Heart right ventricle (tissue), 16 donors: ENCODE measurements around the gene ERICH6. TPM values are rescaled to one million over a fixed set of nuclear protein-coding genes. Genes with fewer than 3 reads are reported as not detected.
"Not testable (repeated sequence)": the region's sequence is repeated elsewhere in the genome, so short reads cannot be mapped to it uniquely, and the experiment has no call there.

ENCODE experiments used
- ATAC-seq, 8 donors: fragments of 200-7000 bp; cut with Tn5 transposase; one replicate each; pipeline ENCODE4 v1.9.1; 2020; ENCODE audit warnings: mild to moderate bottlenecking in 8 of 8, moderate library complexity in 8 of 8, moderate number of reproducible peaks in 1 of 8
- DNase-seq, 2 donors: peaks; one replicate each; pipeline ENCODE4 v3.0.0-alpha.2; 2020
- H3K27ac ChIP-seq, 10 donors: fragments of 200-600 bp; sonication (generic) in 2 of 10; one replicate each; pipeline versions ENCODE4 v1.5.0 to v1.8.0; 2020 to 2022; ENCODE audit warnings: mild to moderate bottlenecking in 3 of 10
- H3K27me3 ChIP-seq, 7 donors: fragments of 200-600 bp; one replicate each; pipeline ENCODE4 v1.8.0; 2021 to 2022; ENCODE audit warnings: mild to moderate bottlenecking in 2 of 7
- H3K36me3 ChIP-seq, 9 donors: fragments of 200-600 bp; sonication (generic) in 1 of 9; one replicate each; pipeline versions ENCODE4 v1.5.0 to v1.8.0; 2020 to 2022; ENCODE audit warnings: mild to moderate bottlenecking in 2 of 9
- H3K4me1 ChIP-seq, 9 donors: fragments of 200-600 bp; sonication (generic) in 1 of 9; one replicate each; pipeline versions ENCODE4 v1.5.0 to v1.8.0; 2020 to 2022; ENCODE audit warnings: mild to moderate bottlenecking in 4 of 9
- H3K4me3 ChIP-seq, 10 donors: fragments of 200-600 bp; sonication (generic) in 2 of 10; one replicate each; pipeline versions ENCODE4 v1.5.0 to v1.8.0; 2020 to 2022; ENCODE audit warnings: mild to moderate bottlenecking in 7 of 10, moderate library complexity in 2 of 10
- H3K9me3 ChIP-seq, 11 donors: fragments of 200-600 bp in 10 of 11; sonication (generic) in 2 of 11; one replicate each; pipeline versions ENCODE4 v1.5.0 to v1.8.0; 2013 to 2022; ENCODE audit warnings: mild to moderate bottlenecking in 2 of 11, control low read depth in 1 of 11, moderate library complexity in 1 of 11
- CTCF ChIP-seq, 9 donors: fragments of 200-600 bp; sonication (generic) in 2 of 9; IDR thresholded peaks; one replicate each; pipeline versions ENCODE4 v1.5.0 to v1.8.0; 2021 to 2022; ENCODE audit warnings: antibody characterized with exemption in 9 of 9, mild to moderate bottlenecking in 5 of 9, moderate library complexity in 1 of 9
- WGBS, 2 donors: extraction: QIAGEN DNeasy Blood & Tissue Kit; methylation state at CpG; one replicate each; pipeline ENCODE4 v1.1.7; 2013; ENCODE audit warnings: inconsistent platforms in 1 of 2; 5-methylcytosine and 5-hydroxymethylcytosine counted together
- intact Hi-C, 10 donors: fragments of 100-400 bp; cut with DNase I; formaldehyde crosslinking; loops; one replicate each; pipeline versions ENCODE4 v1.11.1 to v1.14.2; 2022
- polyA plus RNA-seq, 2 donors: library from polyadenylated mRNA; stranded (reverse); fragments of 200-250 nt; gene quantifications; one replicate each; pipeline ENCODE4 v1.2.3, GENCODE V29; 2013
- total RNA-seq, 10 donors: library from RNA; stranded (reverse); fragmentation: NEBNext Ultra II Directional in 3 of 10; extraction: Animal tissue kit (Norgen Biotek cat#: 25700) in 3 of 10; gene quantifications; one replicate each; pipeline versions ENCODE4 v1.2.1 to v1.2.4, GENCODE V29; 2021 to 2023
- donor health status: Arrhythmogenic right ventricular cardiomyopathy.
- donor health status: ischemic (EF 13 %, LVEDD 7.1; RV severe dilation, severe dysfunction).
- donor health status: healthy with polysubstance abuse.
- donor health status: DM: no; HTN: yes; CAD: no.
- donor health status: DM: no; HTN: no; CAD: no.
- donor health status: ischemic (EF 25% LVEDD 6.9; RV normal size, moderate dysfunction).
- donor health status: ischemic (EF 25% LVEDD 5.7; RV mildly dilated, moderate dysfunction).
- donor health status: healthy.
- donor health status: DM: yes; HTN: yes; CAD: no.
- donor health status: Ischemic cardiomyopathy.
- donor health status: ischemic (EF 35%, LVEDD 5.7; RV mildly dilated, moderate dysfunction).
- donor health status: nonischemic (EF 11% LVEDD 7.7; RV severe dilation, severe dysfunction).
- donor health status: DM: yes; HTN: yes; CAD: no.
- donor health status: PGD.
- donor health status: ischemic (EF 29% LVEDD 5.4; RV normal size, mild dysfunction).
- donor health status: nonischemic (EF 23%, LVEDD 6.1; RV moderate dilation, normal function).

Gene ERICH6
- total and polyA plus RNA-seq, 12 donors = 0.20 to 0.56 TPM; not detected in 10

GRCh38 chr3:150623945-150624344, 79.8 kb downstream of the ERICH6 start:
- Histone ChIP-seq H3K4me3 (no peak overlapping the region), H3K4me1 (peaks cover 0 to 46% (median 22%) of the 10 kb centered on the region in 9 donors), H3K27ac (no peak overlapping the region), H3K27me3 (no peaks in the 10 kb centered on the region), H3K36me3 (peaks cover 0 to 70% (median 14%) of the 10 kb centered on the region in 9 donors), H3K9me3 (no peaks in the 10 kb centered on the region)
- TF ChIP-seq CTCF (IDR thresholded peaks at IDR 0.05) = no peak
- intact Hi-C loops = no loop called here
- no peak for DNase-seq
- WGBS, 2 donors = 91 to 97% methylated on average over 1 of the region's 1 CpG
- no peak for ATAC-seq

- H3K4me1 ChIP-seq = peaks cover 0 to 44% (median 22%) of the 10 kb centered on the region in 9 donors
- intact Hi-C loops, ATAC-seq, H3K27me3 ChIP-seq, H3K9me3 ChIP-seq, H3K4me3 ChIP-seq, DNase-seq, H3K27ac ChIP-seq: not testable (repeated sequence)
- H3K36me3 ChIP-seq = peaks cover 0 to 63% (median 11%) of the 10 kb centered on the region in 9 donors
Measured at GRCh38 chr3:150622955-150623354, 80.8 kb downstream of the ERICH6 start.

GRCh38 chr3:150620002-150620689, 83.6 kb downstream of the ERICH6 start:
- WGBS, 2 donors = 92 to 94% methylated on average over 7 of the region's 7 CpGs
- peaks cover 0 to 36% (median 19%) of the 10 kb centered on the region in 9 donors for H3K4me1 ChIP-seq
- no peak for TF ChIP-seq CTCF (IDR thresholded peaks at IDR 0.05)
- H3K27ac ChIP-seq = no peak overlapping the region
- no peaks in the 10 kb centered on the region for H3K27me3 ChIP-seq
- DNase-seq = no peak
- no peak overlapping the region for H3K4me3 ChIP-seq
- no peak for ATAC-seq
- H3K36me3 ChIP-seq = peaks cover 0 to 35% (median 4%) of the 10 kb centered on the region in 9 donors
- no peaks in the 10 kb centered on the region for H3K9me3 ChIP-seq
- intact Hi-C loops = no loop called here

- DNase-seq = no peak
- Histone ChIP-seq H3K27ac (no peak overlapping the region), H3K4me1 (peaks cover 0 to 39% (median 23%) of the 10 kb centered on the region in 9 donors), H3K36me3 (peaks cover 0 to 35% (median 7%) of the 10 kb centered on the region in 9 donors), H3K9me3 (no peaks in the 10 kb centered on the region), H3K27me3 (no peaks in the 10 kb centered on the region), H3K4me3 (no peak overlapping the region)
- intact Hi-C loops = loop anchor here in 1 of 10 donors (10.0 kb wide), 1 partner anchor 91 kb away; the partner anchor contains the start of gene ERICH6
- no peak for TF ChIP-seq CTCF (IDR thresholded peaks at IDR 0.05)
- WGBS, 2 donors = 95 to 97% methylated on average over 2 of the region's 2 CpGs
- ATAC-seq = no peak
Measured at GRCh38 chr3:150613709-150614480, 89.8 kb downstream of the ERICH6 start.
